Ovary (tissue), 9 donors: Measurements from ENCODE around the gene CD151. TPM values are rescaled to one million over a fixed set of nuclear protein-coding genes. Genes with fewer than 3 reads are reported as not detected.
A peak's percentile ranks its signal among the peaks of the same experiment; 100 is the strongest.

Experiments used
- DNase-seq, 5 donors: peaks; one replicate each; pipeline ENCODE4 v3.0.0-alpha.2; 2019 to 2020
- H3K27ac ChIP-seq, 2 donors: fragments of 200-600 bp; one replicate each; pipeline versions ENCODE4 v1.5.1 to v1.8.0; 2019 to 2022
- H3K27me3 ChIP-seq: fragments of 200-600 bp; one replicate; pipeline ENCODE4 v1.8.0; 2022
- H3K36me3 ChIP-seq: fragments of 200-600 bp; sonication (generic); one replicate; pipeline ENCODE4 v1.5.1; 2019
- H3K4me1 ChIP-seq: one replicate; pipeline ENCODE4 v1.8.1; 2013; ENCODE audit warnings: mild to moderate bottlenecking, moderate library complexity; ENCODE audit not compliant: insufficient read depth
- H3K4me3 ChIP-seq: fragments of 200-600 bp; sonication (generic); one replicate; pipeline ENCODE4 v1.5.1; 2017
- H3K9me3 ChIP-seq, 2 donors: fragments of 200-600 bp in 1 of 2; sonication (generic) in 1 of 2; one replicate each; pipeline versions ENCODE4 v1.5.1 to v1.8.1; 2013 to 2019; ENCODE audit warnings: mild to moderate bottlenecking in 1 of 2, moderate library complexity in 1 of 2
- EP300 ChIP-seq: sonication (generic); formaldehyde crosslinking; IDR thresholded peaks from one replicate; pipeline ENCODE4 v1.6.1; 2017; ENCODE audit warnings: antibody characterized with exemption
- POLR2A ChIP-seq: fragments of 450-650 bp; IDR thresholded peaks from one replicate; pipeline ENCODE4 v1.6.1; 2017; ENCODE audit warnings: antibody characterized with exemption, mild to moderate bottlenecking, moderate library complexity
- WGBS, 3 donors: extraction: QIAGEN DNeasy Blood & Tissue Kit in 1 of 3; methylation state at CpG; one replicate each; pipeline versions ENCODE4 v1.1.5 to v1.1.7; 2013 to 2017; 5-methylcytosine and 5-hydroxymethylcytosine counted together
- intact Hi-C, 4 donors: fragments of 100-400 bp; cut with DNase I; formaldehyde crosslinking; loops; one replicate each; pipeline versions ENCODE4 v1.11.0 to v1.15.1; 2022 to 2023
- polyA plus RNA-seq, 2 donors: library from polyadenylated mRNA; stranded (reverse); fragments of 200-250 nt in 1 of 2; fragments of 350-450 nt in 1 of 2; fragmentation: Illumina TruSeq in 1 of 2; extraction: RNeasy Lipid Tissue Mini Kit (QIAGEN cat#74804) in 1 of 2; gene quantifications; one replicate each; pipeline ENCODE4 v1.2.3, GENCODE V29; 2013 to 2014
- total RNA-seq, 7 donors: library from RNA; depleted of rRNA in 2 of 7; stranded (reverse); fragments of >200 nt in 2 of 7; fragmentation: NEBNext Ultra II Directional in 3 of 7; extraction: Animal tissue kit (Norgen Biotek cat#: 25700) in 3 of 7; gene quantifications; one replicate each; pipeline versions ENCODE4 v1.1.0 to v1.2.4, GENCODE V29; 2016 to 2023
- TF ChIP-seq, protein P1 (sequence below), 3 donors: fragments of 450-650 bp in 2 of 3; fragments of 200-600 bp in 1 of 3; IDR thresholded peaks; one replicate each; pipeline versions ENCODE4 v1.5.1 to v1.8.0; 2016 to 2022; ENCODE audit warnings: antibody characterized with exemption in 3 of 3, mild to moderate bottlenecking in 1 of 3
- donor health status: DM: no; HTN: no; CAD: no; lungs with moderate emphysema.
- donor health status: DM: no; HTN: no; CAD: no.
- donor health status: Bipolar disorder and iron deficiency.
- donor health status: DM: yes; HTN: yes; CAD: no.
- donor health status: DM: no; HTN: no; CAD: no.
- donor health status: DM: yes; HTN: yes; CAD: no.

CD151 gene
- total and polyA plus RNA-seq, 9 donors = 32.9 to 243 (median 168) TPM

DNA sequence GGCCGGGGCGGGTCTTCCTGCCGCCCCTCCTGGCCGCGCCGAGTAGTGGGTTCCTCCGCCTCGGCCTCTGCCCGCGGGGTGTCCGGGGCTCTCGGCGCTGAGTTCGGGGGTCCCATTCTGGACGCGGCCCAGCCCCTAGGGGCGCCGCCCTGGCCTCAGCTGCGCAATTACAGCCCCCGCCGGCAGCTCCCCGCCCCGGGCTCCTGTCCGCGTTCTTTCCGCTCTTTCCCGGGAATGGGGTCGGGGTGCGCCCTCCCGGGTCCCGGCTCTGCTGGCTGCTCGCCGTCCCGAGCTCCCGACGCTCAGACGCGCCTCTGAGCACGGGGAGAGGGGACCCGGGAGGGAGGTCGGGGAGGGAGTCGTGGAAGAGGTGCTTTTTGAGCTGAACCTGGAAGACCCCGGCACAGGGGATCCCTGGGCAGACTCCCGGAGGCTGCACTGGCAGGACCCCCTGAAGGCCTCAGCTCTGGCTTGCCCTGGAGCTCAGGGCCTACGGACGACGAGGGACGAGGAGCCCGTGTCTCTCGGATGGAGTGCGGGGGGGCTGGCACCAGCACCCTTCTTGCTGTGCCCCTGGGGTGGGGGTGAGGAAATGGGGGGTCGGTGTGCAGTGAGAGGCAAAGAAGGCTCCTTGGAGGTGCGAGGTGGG is 10.5 kb downstream of the CD151 start:
- intact Hi-C loops = loop anchor here in 1 of 4 donors (5.0 to 10.0 kb wide), 2 partner anchors 36 to 622 kb away; partner anchors contain the start of genes PIDD1 and RPLP2
- Histone ChIP-seq H3K27ac (peak overlapping the region; percentile 74 to 92), H3K27me3 (no peaks in the 10 kb centered on the region), H3K4me1 (peaks cover 26% of the 10 kb centered on the region), H3K9me3 (no peaks in the 10 kb centered on the region), H3K36me3 (no peaks in the 10 kb centered on the region), H3K4me3 (peak overlapping the region; percentile 49)
- peak in 1 of 5 donors; percentile 71 for DNase-seq
- 0 to 2% (median 1%) methylated on average over 26 to 53 of the region's 53 CpGs for WGBS, 3 donors
- TF ChIP-seq EP300 (no peak), POLR2A (no peak)
- TF ChIP-seq, protein P1, sequence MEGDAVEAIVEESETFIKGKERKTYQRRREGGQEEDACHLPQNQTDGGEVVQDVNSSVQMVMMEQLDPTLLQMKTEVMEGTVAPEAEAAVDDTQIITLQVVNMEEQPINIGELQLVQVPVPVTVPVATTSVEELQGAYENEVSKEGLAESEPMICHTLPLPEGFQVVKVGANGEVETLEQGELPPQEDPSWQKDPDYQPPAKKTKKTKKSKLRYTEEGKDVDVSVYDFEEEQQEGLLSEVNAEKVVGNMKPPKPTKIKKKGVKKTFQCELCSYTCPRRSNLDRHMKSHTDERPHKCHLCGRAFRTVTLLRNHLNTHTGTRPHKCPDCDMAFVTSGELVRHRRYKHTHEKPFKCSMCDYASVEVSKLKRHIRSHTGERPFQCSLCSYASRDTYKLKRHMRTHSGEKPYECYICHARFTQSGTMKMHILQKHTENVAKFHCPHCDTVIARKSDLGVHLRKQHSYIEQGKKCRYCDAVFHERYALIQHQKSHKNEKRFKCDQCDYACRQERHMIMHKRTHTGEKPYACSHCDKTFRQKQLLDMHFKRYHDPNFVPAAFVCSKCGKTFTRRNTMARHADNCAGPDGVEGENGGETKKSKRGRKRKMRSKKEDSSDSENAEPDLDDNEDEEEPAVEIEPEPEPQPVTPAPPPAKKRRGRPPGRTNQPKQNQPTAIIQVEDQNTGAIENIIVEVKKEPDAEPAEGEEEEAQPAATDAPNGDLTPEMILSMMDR (IDR thresholded peaks at IDR 0.05) = no peak

DNA sequence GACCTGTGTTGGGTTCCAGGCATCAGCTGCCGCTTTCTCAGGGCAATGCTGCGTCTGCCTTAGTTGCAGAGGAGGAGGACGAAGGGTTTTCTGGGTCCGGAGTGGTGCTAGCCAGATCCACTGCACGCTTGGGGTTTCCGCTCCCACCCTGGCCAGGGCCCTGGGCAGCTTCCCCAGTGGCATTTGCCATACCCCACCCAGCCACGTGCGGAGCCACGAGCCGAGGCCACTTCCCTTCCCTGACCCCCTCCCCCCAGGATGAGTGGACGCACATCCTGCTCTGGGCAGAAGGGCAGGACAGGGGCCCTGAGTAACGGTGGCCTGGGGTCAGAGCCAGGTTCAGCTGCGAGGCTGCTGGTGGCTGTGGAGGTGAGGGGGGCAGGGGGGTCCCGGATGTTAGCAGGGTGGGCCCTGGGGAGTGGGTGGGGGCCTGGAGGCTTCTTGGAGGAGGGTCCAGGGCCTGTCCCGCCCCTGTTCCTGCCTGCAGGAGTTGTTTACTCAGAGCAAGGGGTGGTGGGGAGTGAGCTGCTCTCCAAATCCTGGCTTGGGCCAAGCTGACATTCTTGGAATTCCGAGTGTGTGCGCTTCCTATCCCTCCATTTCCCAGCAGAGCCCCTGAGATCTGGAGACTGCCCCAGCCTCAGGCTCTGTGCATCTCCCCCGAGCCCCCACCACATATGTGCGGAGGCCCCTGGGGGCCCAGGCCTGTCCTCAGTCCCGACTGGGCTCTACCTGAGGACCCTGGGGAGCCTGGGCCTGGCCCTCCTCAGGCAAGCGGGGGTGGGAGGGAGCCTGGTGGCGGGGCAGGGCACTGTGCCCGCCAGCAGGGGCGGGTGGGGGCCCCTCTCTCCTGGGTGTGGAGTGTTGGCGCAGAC is 11.3 kb downstream of the CD151 start:
- peak overlapping the region; percentile 74 to 92 for H3K27ac ChIP-seq
- H3K36me3 ChIP-seq = no peaks in the 10 kb centered on the region
- peak overlapping the region; percentile 49 for H3K4me3 ChIP-seq
- intact Hi-C loops = loop anchor here in 1 of 4 donors (5.0 to 10.0 kb wide), 2 partner anchors 37 to 621 kb away; partner anchors contain the start of genes PIDD1 and RPLP2
- H3K4me1 ChIP-seq = peaks cover 28% of the 10 kb centered on the region
- H3K27me3 ChIP-seq = no peaks in the 10 kb centered on the region
- peak; percentile 88 to 93 (median 92) for DNase-seq
- 1 to 2% (median 1%) methylated on average over 20 to 25 of the region's 25 CpGs for WGBS, 3 donors
- peak; percentile 65 for TF ChIP-seq EP300
- TF ChIP-seq, protein P1 (IDR thresholded peaks at IDR 0.05) = no peak
- TF ChIP-seq POLR2A = peak; percentile 25
- no peaks in the 10 kb centered on the region for H3K9me3 ChIP-seq

DNA sequence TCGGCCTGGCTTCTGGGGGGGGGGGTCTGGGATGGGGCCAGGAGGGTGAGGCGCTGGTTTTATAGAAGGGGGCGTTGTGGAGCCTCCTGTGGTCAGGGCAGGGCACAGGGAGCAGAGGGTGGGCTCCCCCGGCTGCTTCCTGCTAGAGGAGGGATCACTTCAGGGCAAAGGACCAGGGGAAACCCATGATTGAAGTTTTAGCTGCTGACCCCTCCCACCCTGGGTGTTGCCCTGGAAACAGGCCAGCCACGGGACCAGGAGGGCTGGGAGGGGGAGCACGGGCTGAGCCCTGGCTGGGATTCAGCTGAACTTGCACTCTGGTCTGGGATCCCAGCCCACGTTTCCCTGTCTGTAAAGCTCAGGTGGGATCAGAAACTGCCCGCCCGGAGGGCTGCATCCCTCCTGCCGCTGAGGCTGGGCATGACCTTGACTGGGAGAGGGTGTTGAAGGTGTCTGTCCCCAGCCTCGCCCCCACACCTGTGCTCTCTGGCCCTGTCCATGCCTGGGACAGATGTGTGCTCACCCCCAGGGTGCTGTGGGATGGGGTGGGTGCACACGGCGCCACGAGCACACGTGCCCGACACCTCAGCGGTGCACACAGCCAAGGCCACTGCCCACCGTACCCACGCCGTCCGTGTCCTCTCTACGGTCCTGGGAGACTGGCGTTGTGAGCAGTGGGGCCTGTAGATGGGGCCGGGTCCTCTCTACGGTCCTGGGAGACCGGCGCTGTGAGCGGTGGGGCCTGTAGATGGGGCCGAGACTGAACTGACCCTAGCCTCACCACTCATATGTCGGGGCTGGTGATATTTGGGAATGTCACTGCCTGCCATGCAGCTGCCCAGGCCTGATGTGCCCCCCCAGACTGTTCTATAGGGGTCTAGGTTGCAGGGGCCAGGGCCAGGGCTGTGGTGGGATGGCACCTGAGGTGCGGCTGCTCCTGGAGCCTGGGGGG is 12.2 kb downstream of the CD151 start:
- 11 to 16% (median 15%) methylated on average over 28 to 31 of the region's 31 CpGs for WGBS, 3 donors
- TF ChIP-seq, protein P1 (IDR thresholded peaks at IDR 0.05) = no peak
- no peak for TF ChIP-seq EP300
- TF ChIP-seq POLR2A = peak; percentile 18
- peak; percentile 95 to 97 (median 95) for DNase-seq
- intact Hi-C loops = loop anchor here in 1 of 4 donors (5.0 to 10.0 kb wide), 2 partner anchors 38 to 620 kb away; partner anchors contain the start of genes PIDD1 and RPLP2
- Histone ChIP-seq H3K9me3 (no peaks in the 10 kb centered on the region), H3K27me3 (no peaks in the 10 kb centered on the region), H3K4me3 (peak overlapping the region; percentile 49), H3K27ac (peak overlapping the region; percentile 74 to 92), H3K36me3 (no peaks in the 10 kb centered on the region), H3K4me1 (peaks cover 32% of the 10 kb centered on the region)
